PC-3 (cell line): Measurements from ENCODE around the gene PTPRN2. TPM values are rescaled to one million over a fixed set of nuclear protein-coding genes. Genes with fewer than 3 reads are reported as not detected.

Experiments
- ATAC-seq: fragments of 200-7000 bp; cut with Tn5 transposase; 2 replicates; pipeline ENCODE4 v1.9.1; 2020; ENCODE audit warnings: mild to moderate bottlenecking, moderate library complexity
- BruUV-seq: library from RNA; stranded (reverse); fragments of 400-500 nt; replicated peaks from 2 replicates; lab custom pipeline; 2021; lab: Mats Ljungman, UMichigan
- CTCF ChIA-PET: fragments of 300-600 bp; sonication (Branson Sonifier 250); formaldehyde crosslinking; loops from one replicate; lab custom pipeline; 2022; ENCODE audit warnings: antibody characterized with exemption; lab: Charles Lee
- POLR2A ChIA-PET: fragments of 300-600 bp; sonication (Branson Sonifier 250); formaldehyde crosslinking; loops from one replicate; lab custom pipeline; 2022; ENCODE audit warnings: antibody characterized with exemption; ENCODE audit not compliant: unreplicated experiment; lab: Charles Lee
- DNase-seq: peaks from one replicate; pipeline ENCODE4 v3.0.0-alpha.2; 2015
- H2AFZ ChIP-seq: fragments of 300-600 bp; sonication (generic); 2 replicates; pipeline ENCODE4 v1.6.0; 2016; ENCODE audit warnings: antibody characterized with exemption, low read length
- H3F3A ChIP-seq: fragments of 300-600 bp; sonication (generic); one replicate; pipeline ENCODE4 v1.6.0; 2017; ENCODE audit warnings: antibody characterized with exemption, low read length, control low read depth, mild to moderate bottlenecking; ENCODE audit not compliant: unreplicated experiment
- H3K27ac ChIP-seq: fragments of 300-600 bp; sonication (generic); 2 replicates; pipeline ENCODE4 v1.5.1; 2016; ENCODE audit warnings: mild to moderate bottlenecking, low read length
- H3K27me3 ChIP-seq: fragments of 300-600 bp; sonication (generic); 2 replicates; pipeline ENCODE4 v1.6.1; 2016; ENCODE audit warnings: low read length, mixed read lengths
- H3K36me3 ChIP-seq: fragments of 300-600 bp; sonication (generic); 2 replicates; pipeline ENCODE4 v1.6.1; 2016; ENCODE audit warnings: low read depth, mixed run types, low read length, mixed read lengths
- H3K4me1 ChIP-seq: fragments of 300-600 bp; sonication (generic); 2 replicates; pipeline ENCODE4 v1.5.1; 2016; ENCODE audit warnings: low read length; ENCODE audit not compliant: insufficient read depth
- H3K4me2 ChIP-seq: fragments of 300-600 bp; sonication (generic); 2 replicates; pipeline ENCODE4 v1.6.0; 2016; ENCODE audit warnings: low read length
- H3K4me3 ChIP-seq: fragments of 300-600 bp; sonication (generic); 2 replicates; pipeline ENCODE4 v1.5.1; 2016; ENCODE audit warnings: mild to moderate bottlenecking, low read length, mixed read lengths
- H3K79me2 ChIP-seq: fragments of 300-600 bp; sonication (generic); 2 replicates; pipeline ENCODE4 v1.6.1; 2017; ENCODE audit warnings: low read length, mixed read lengths
- H3K9ac ChIP-seq: fragments of 300-600 bp; sonication (generic); 2 replicates; pipeline ENCODE4 v1.6.0; 2016; ENCODE audit warnings: mild to moderate bottlenecking, low read length
- H3K9me2 ChIP-seq: fragments of 300-600 bp; sonication (generic); replicated peaks from 2 replicates; pipeline ENCODE4 v1.6.1; 2016; ENCODE audit warnings: mixed run types, low read length, mixed read lengths
- H3K9me3 ChIP-seq: fragments of 300-600 bp; sonication (generic); 2 replicates; pipeline ENCODE4 v1.6.1; 2016; ENCODE audit warnings: low read length, mixed read lengths
- H4K20me1 ChIP-seq: fragments of 300-600 bp; sonication (generic); 2 replicates; pipeline ENCODE4 v1.6.1; 2016; ENCODE audit warnings: low read length, mixed read lengths
- EZH2 ChIP-seq: fragments of 300-600 bp; sonication (generic); IDR thresholded peaks from one replicate; pipeline ENCODE4 v1.6.1; 2017; ENCODE audit warnings: antibody characterized with exemption, mild to moderate bottlenecking, low read length; ENCODE audit not compliant: unreplicated experiment
- EZH2phosphoT487 ChIP-seq: fragments of 300-600 bp; sonication (generic); IDR thresholded peaks from 2 replicates; pipeline ENCODE4 v1.6.1; 2018; ENCODE audit warnings: mild to moderate bottlenecking, antibody characterized with exemption, low read length, borderline replicate concordance
- intact Hi-C: fragments of 100-400 bp; cut with micrococcal nuclease; formaldehyde crosslinking; loops from 2 replicates; pipeline ENCODE4 v1.9.0; 2023
- total RNA-seq: library from RNA; depleted of rRNA; stranded (reverse); fragments of >200 nt; gene quantifications from 2 replicates; pipeline ENCODE4 v1.2.3, GENCODE V29; 2014
- TF ChIP-seq, protein P1 (sequence below): fragments of 300-600 bp; sonication (generic); conservative IDR thresholded peaks from 2 replicates; pipeline ENCODE4 v1.5.1; 2017; ENCODE audit warnings: antibody characterized with exemption, low read depth, mild to moderate bottlenecking, low read length

The PTPRN2 gene
- total RNA-seq, 1 experiment from 2014 or later: 3.2 TPM

DNA sequence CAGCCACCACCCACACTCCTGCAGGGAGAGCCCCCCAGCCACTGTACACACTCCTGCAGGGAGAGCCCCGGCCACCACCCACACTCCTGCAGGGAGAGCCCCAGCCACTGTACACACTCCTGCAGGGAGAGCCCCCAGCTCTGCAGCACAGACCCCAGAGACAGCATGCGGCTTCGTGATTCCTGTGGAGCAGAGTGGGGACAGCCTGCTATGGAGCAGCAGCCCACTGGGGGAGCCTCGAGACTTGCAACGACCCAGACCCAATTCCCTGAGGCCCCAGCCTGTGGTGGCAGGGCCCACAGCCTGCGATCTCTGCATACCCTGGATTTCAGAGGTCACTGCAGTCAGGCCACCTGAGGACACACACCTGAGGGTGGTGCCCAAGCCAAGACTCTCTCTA, 727.7 kb downstream of the PTPRN2 start:
- intact Hi-C loops: no loop called here
- no peaks in the 10 kb centered on the region for H3K36me3 ChIP-seq
- CTCF ChIA-PET: no interaction called here
- H3K27ac ChIP-seq: no peak overlapping the region
- H3K79me2 ChIP-seq: no peaks in the 10 kb centered on the region
- H4K20me1 ChIP-seq: no peaks in the 10 kb centered on the region
- H3K9me3 ChIP-seq: no peaks in the 10 kb centered on the region
- no peak overlapping the region for H2AFZ ChIP-seq
- H3K4me1 ChIP-seq: no peaks in the 10 kb centered on the region
- no peak for ATAC-seq
- POLR2A ChIA-PET: no interaction called here
- no peak overlapping the region for H3K9ac ChIP-seq
- no peaks in the 10 kb centered on the region for H3K27me3 ChIP-seq
- TF ChIP-seq, protein P1, sequence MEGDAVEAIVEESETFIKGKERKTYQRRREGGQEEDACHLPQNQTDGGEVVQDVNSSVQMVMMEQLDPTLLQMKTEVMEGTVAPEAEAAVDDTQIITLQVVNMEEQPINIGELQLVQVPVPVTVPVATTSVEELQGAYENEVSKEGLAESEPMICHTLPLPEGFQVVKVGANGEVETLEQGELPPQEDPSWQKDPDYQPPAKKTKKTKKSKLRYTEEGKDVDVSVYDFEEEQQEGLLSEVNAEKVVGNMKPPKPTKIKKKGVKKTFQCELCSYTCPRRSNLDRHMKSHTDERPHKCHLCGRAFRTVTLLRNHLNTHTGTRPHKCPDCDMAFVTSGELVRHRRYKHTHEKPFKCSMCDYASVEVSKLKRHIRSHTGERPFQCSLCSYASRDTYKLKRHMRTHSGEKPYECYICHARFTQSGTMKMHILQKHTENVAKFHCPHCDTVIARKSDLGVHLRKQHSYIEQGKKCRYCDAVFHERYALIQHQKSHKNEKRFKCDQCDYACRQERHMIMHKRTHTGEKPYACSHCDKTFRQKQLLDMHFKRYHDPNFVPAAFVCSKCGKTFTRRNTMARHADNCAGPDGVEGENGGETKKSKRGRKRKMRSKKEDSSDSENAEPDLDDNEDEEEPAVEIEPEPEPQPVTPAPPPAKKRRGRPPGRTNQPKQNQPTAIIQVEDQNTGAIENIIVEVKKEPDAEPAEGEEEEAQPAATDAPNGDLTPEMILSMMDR: no peak
- TF ChIP-seq EZH2 (no peak), EZH2phosphoT487 (no peak)
- H3K9me2 ChIP-seq: no peaks in the 10 kb centered on the region
- H3K4me3 ChIP-seq: no peak overlapping the region
- no peak overlapping the region for H3K4me2 ChIP-seq
- no TSS peak for BruUV-seq
- DNase-seq: no peak
- no peaks in the 10 kb centered on the region for H3F3A ChIP-seq

DNA sequence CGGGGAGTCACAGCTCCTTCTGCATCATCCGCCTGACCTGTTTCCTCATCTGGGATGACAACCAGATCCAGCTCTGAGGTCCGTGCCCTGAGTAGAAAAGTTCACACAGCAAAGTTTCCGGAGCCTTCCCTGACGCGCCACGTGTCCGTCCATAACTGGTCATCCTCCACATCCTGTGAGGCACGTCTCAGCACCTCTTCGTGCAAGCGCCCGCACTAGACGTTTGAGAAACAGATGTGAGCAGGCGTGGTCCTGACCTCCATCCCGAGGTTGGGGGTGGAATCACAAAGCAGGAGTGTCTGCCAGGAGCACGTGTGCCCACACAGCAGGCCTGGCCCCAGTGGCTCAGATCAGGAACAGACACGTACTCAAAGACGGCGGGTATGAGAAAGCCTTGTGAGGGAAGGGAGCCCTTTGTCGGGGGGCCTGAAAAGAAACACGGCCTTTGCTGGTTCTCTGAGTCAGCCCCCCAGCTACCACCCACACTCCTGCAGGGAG, 730.0 kb downstream of the PTPRN2 start:
- Histone ChIP-seq H3K4me2 (no peak overlapping the region), H3K27me3 (no peaks in the 10 kb centered on the region), H3K4me1 (no peaks in the 10 kb centered on the region), H2AFZ (no peak overlapping the region), H3K27ac (no peak overlapping the region), H3K9ac (no peak overlapping the region), H3K79me2 (no peaks in the 10 kb centered on the region), H3K36me3 (no peaks in the 10 kb centered on the region), H4K20me1 (no peaks in the 10 kb centered on the region), H3K4me3 (no peak overlapping the region), H3F3A (no peaks in the 10 kb centered on the region), H3K9me2 (no peaks in the 10 kb centered on the region), H3K9me3 (no peaks in the 10 kb centered on the region)
- DNase-seq (no peak), ATAC-seq (no peak)
- POLR2A ChIA-PET: no interaction called here
- CTCF ChIA-PET: no interaction called here
- TF ChIP-seq EZH2phosphoT487 (no peak), EZH2 (no peak)
- TF ChIP-seq, protein P1: no peak
- no TSS peak for BruUV-seq
- intact Hi-C loops: no loop called here

DNA sequence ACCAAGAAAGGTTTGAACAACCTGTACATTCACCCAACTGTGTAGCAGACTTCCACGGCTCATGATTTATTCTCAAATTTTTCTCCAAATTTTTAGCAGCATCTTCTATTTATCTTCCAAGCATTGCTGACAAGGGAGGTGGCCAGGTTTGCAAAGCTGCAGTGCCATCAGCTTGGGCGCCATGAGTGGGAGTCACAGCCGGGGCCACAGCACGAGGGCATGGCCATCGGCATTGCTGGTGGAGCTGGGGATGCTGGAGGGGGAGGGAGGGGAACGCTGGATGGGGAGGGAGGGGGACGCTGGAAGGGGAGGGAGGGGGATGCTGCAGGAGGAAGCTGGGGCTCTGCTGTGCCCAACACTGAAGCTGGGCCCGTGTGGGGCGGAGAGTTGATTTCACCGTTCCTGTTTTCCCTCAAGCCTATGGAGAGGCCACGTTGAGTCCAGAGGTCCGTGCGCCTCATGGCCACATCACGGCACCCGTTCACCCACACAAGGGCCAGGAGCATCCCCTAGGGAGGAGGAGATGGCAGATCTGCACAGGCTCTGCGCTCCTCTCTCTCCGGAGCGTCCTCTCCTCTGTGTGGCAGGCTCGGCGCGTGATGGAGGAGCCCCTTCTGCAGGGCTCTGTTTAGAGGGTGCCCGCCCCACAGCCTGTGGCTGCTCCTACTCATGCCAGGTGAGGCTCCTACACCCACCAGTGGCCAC, 730.6 kb downstream of the PTPRN2 start:
- Histone ChIP-seq H3K36me3 (no peaks in the 10 kb centered on the region), H3K4me1 (no peaks in the 10 kb centered on the region; the same call in 1 of the 2 replicates), H3K79me2 (no peaks in the 10 kb centered on the region), H3K27ac (no peak overlapping the region), H3K27me3 (no peaks in the 10 kb centered on the region), H3K4me2 (no peak overlapping the region), H4K20me1 (no peaks in the 10 kb centered on the region), H3K4me3 (no peak overlapping the region), H2AFZ (no peak overlapping the region), H3K9me3 (no peaks in the 10 kb centered on the region), H3K9ac (no peak overlapping the region), H3F3A (no peaks in the 10 kb centered on the region), H3K9me2 (no peaks in the 10 kb centered on the region)
- BruUV-seq: no TSS peak
- no peak for TF ChIP-seq EZH2phosphoT487
- TF ChIP-seq, protein P1: no peak
- no peak for TF ChIP-seq EZH2
- intact Hi-C loops: no loop called here
- POLR2A ChIA-PET: no interaction called here
- DNase-seq (no peak), ATAC-seq (no peak)
- CTCF ChIA-PET: no interaction called here
